PC-9 (cell line): ENCODE data around the gene CALML5. TPM values are rescaled to one million over a fixed set of nuclear protein-coding genes. Genes with fewer than 3 reads are reported as not detected.

Experiments used
- BruUV-seq: library from RNA; stranded (reverse); fragments of 400-500 nt; replicated peaks from 2 replicates; lab custom pipeline; 2021; lab: Mats Ljungman, UMichigan
- CTCF ChIA-PET: fragments of 300-600 bp; sonication (Branson Sonifier 250); formaldehyde crosslinking; loops from one replicate; lab custom pipeline; 2022; ENCODE audit warnings: antibody characterized with exemption; lab: Charles Lee
- POLR2A ChIA-PET: fragments of 300-600 bp; sonication (Branson Sonifier 250); formaldehyde crosslinking; loops from one replicate; lab custom pipeline; 2022; ENCODE audit warnings: antibody characterized with exemption; ENCODE audit not compliant: unreplicated experiment; lab: Charles Lee
- DNase-seq, 2 experiments: peaks; one replicate each; pipeline versions ENCODE4 v3.0.0 to v3.0.0-alpha.2; 2015 to 2022; ENCODE audit warnings: mixed read lengths in 1 of 2
- H2AFZ ChIP-seq: fragments of 200-600 bp; sonication (generic); 2 replicates; pipeline ENCODE4 v1.8.1; 2017; ENCODE audit warnings: antibody characterized with exemption
- H3F3A ChIP-seq: fragments of 200-600 bp; sonication (generic); 2 replicates; pipeline ENCODE4 v1.8.1; 2017; ENCODE audit warnings: antibody characterized with exemption, mild to moderate bottlenecking, low read depth; ENCODE audit not compliant: insufficient read depth
- H3K27ac ChIP-seq: fragments of 200-600 bp; sonication (generic); 2 replicates; pipeline ENCODE4 v1.6.1; 2016; ENCODE audit warnings: mixed run types
- H3K27me3 ChIP-seq: fragments of 200-600 bp; sonication (generic); 2 replicates; pipeline ENCODE4 v1.6.1; 2016; ENCODE audit warnings: low read depth, mixed run types; ENCODE audit not compliant: insufficient read depth
- H3K36me3 ChIP-seq: fragments of 200-600 bp; sonication (generic); 2 replicates; pipeline ENCODE4 v1.6.1; 2016; ENCODE audit warnings: low read depth, mixed run types
- H3K4me1 ChIP-seq: fragments of 200-600 bp; sonication (generic); replicated peaks from 2 replicates; pipeline ENCODE4 v1.6.1; 2016; ENCODE audit warnings: mixed run types; ENCODE audit not compliant: insufficient read depth
- H3K4me2 ChIP-seq: fragments of 200-600 bp; sonication (generic); 2 replicates; pipeline ENCODE4 v1.6.1; 2017; ENCODE audit warnings: mixed run types
- H3K4me3 ChIP-seq: fragments of 200-600 bp; sonication (generic); 2 replicates; pipeline ENCODE4 v1.6.1; 2016; ENCODE audit warnings: mixed run types
- H3K79me2 ChIP-seq: fragments of 200-600 bp; sonication (generic); 2 replicates; pipeline ENCODE4 v1.6.1; 2017; ENCODE audit warnings: low read depth, mixed run types
- H3K9me2 ChIP-seq: fragments of 200-600 bp; sonication (generic); 2 replicates; pipeline ENCODE4 v1.8.1; 2017; ENCODE audit warnings: mild to moderate bottlenecking; ENCODE audit not compliant: insufficient read depth
- H3K9me3 ChIP-seq: fragments of 200-600 bp; sonication (generic); 2 replicates; pipeline ENCODE4 v1.8.1; 2016; ENCODE audit warnings: low read depth; ENCODE audit not compliant: insufficient read depth
- H4K20me1 ChIP-seq: fragments of 200-600 bp; sonication (generic); 2 replicates; pipeline ENCODE4 v1.8.1; 2017; ENCODE audit not compliant: insufficient read depth
- CTCF ChIP-seq: fragments of 200-600 bp; sonication (generic); conservative IDR thresholded peaks from 2 replicates; pipeline ENCODE4 v1.6.1; 2017; ENCODE audit warnings: mixed run types, antibody characterized with exemption, mild to moderate bottlenecking, moderate library complexity
- EZH2 ChIP-seq: fragments of 200-600 bp; sonication (generic); IDR thresholded peaks from 2 replicates; pipeline ENCODE4 v1.8.0; 2017; ENCODE audit warnings: antibody characterized with exemption, low read depth
- intact Hi-C: fragments of 100-400 bp; cut with micrococcal nuclease; formaldehyde crosslinking; loops from one replicate; pipeline ENCODE4 v1.10.0; 2022; ENCODE audit not compliant: unreplicated experiment
- total RNA-seq: library from RNA; stranded (reverse); gene quantifications from 2 replicates; pipeline ENCODE4 v1.2.3, GENCODE V29; 2021

The CALML5 gene
- total RNA-seq, 1 experiment from 2014 or later: 3.0 TPM

GRCh38 chr10:5462841-5463293, 36.5 kb downstream of the CALML5 start:
- H3K9me2 ChIP-seq: no peaks in the 10 kb centered on the region
- H2AFZ ChIP-seq: no peak overlapping the region
- CTCF ChIA-PET: no interaction called here
- BruUV-seq: no TSS peak
- intact Hi-C loops: no loop called here
- H3K9me3 ChIP-seq: no peaks in the 10 kb centered on the region
- 0 out of 2 replicates have a peak, but pooled peaks cover 4% of the 10 kb centered on the region for H3K79me2 ChIP-seq
- H4K20me1 ChIP-seq: no peaks in the 10 kb centered on the region
- no peak overlapping the region for H3K4me3 ChIP-seq
- no peak overlapping the region for H3K27ac ChIP-seq
- H3K4me2 ChIP-seq: no peak overlapping the region
- H3K27me3 ChIP-seq: no peaks in the 10 kb centered on the region
- H3K4me1 ChIP-seq: peaks cover 30% of the 10 kb centered on the region
- no peak for TF ChIP-seq EZH2
- peaks cover 64% of the 10 kb centered on the region for H3F3A ChIP-seq
- POLR2A ChIA-PET: interaction anchor here (0.5 to 1.0 kb wide), 2 partner anchors 33 to 84 kb away, joined by 4 to 8 read pairs; no protein-coding TSS in a partner anchor
- peaks cover 3% of the 10 kb centered on the region for H3K36me3 ChIP-seq
- no peak for DNase-seq

- TF ChIP-seq EZH2: no peak
- TF ChIP-seq CTCF: no peak
- no peak overlapping the region for H3K4me3 ChIP-seq
- H3K9me2 ChIP-seq: no peaks in the 10 kb centered on the region
- no peaks in the 10 kb centered on the region for H4K20me1 ChIP-seq
- intact Hi-C loops: no loop called here
- H3K79me2 ChIP-seq: peaks cover 9% of the 10 kb centered on the region; the same call in 1 of the 2 replicates
- no peak overlapping the region for H3K27ac ChIP-seq
- ChIA-PET CTCF (no interaction called here), POLR2A (interaction anchor here (0.5 to 1.0 kb wide), 4 partner anchors 34 to 222 kb away, joined by 3 to 8 read pairs (median 4); partner anchors contain the start of gene TASOR2)
- H3K27me3 ChIP-seq: no peaks in the 10 kb centered on the region
- peaks cover 10% of the 10 kb centered on the region for H3K36me3 ChIP-seq
- no peak overlapping the region for H3K4me2 ChIP-seq
- BruUV-seq: no TSS peak
- no peak for DNase-seq
- peaks cover 27% of the 10 kb centered on the region for H3K4me1 ChIP-seq
- H3K9me3 ChIP-seq: no peaks in the 10 kb centered on the region
- peaks cover 71% of the 10 kb centered on the region for H3F3A ChIP-seq
- no peak overlapping the region for H2AFZ ChIP-seq
Observed at GRCh38 chr10:5461914-5462840, 37.2 kb downstream of the CALML5 start.

- Histone ChIP-seq H4K20me1 (no peaks in the 10 kb centered on the region), H3K4me3 (no peak overlapping the region), H3K9me3 (no peaks in the 10 kb centered on the region), H3K36me3 (peaks cover 20% of the 10 kb centered on the region), H2AFZ (no peak overlapping the region), H3K9me2 (no peaks in the 10 kb centered on the region), H3F3A (peaks cover 72% of the 10 kb centered on the region), H3K4me1 (peaks cover 18% of the 10 kb centered on the region), H3K27ac (no peak overlapping the region), H3K27me3 (no peaks in the 10 kb centered on the region), H3K79me2 (peaks cover 18% of the 10 kb centered on the region), H3K4me2 (no peak overlapping the region)
- no peak for DNase-seq
- intact Hi-C loops: no loop called here
- BruUV-seq: no TSS peak
- ChIA-PET CTCF (no interaction called here), POLR2A (interaction anchor here (0.6 to 0.9 kb wide), 3 partner anchors 78 to 429 kb away, joined by 3 to 5 read pairs (median 4); partner anchors contain the start of genes ANKRD16 and FBH1)
- no peak for TF ChIP-seq CTCF
- TF ChIP-seq EZH2: no peak
Observed at GRCh38 chr10:5461203-5461588, 38.2 kb downstream of the CALML5 start.
